Skeletal muscle tissue (tissue), 4 donors: ENCODE measurements around the gene DLX2. TPM values are rescaled to one million over a fixed set of nuclear protein-coding genes. Genes with fewer than 3 reads are reported as not detected.
"Not testable (repeated sequence)": the region's sequence is repeated elsewhere in the genome, so short reads cannot be mapped to it uniquely, and the experiment has no call there.

Experiments
- H3K27ac ChIP-seq: one replicate; pipeline ENCODE4 v1.7.0; 2013; ENCODE audit warnings: mild to moderate bottlenecking, low read depth, low read length, inconsistent platforms
- H3K27me3 ChIP-seq, 3 donors: one replicate each; pipeline ENCODE4 v1.7.0; 2013; ENCODE audit warnings: low read length in 3 of 3; ENCODE audit not compliant: control insufficient read depth in 3 of 3, insufficient read depth in 3 of 3
- H3K36me3 ChIP-seq, 3 donors: one replicate each; pipeline ENCODE4 v1.7.0; 2013; ENCODE audit warnings: low read length in 3 of 3; ENCODE audit not compliant: control insufficient read depth in 3 of 3, insufficient read depth in 3 of 3
- H3K4me1 ChIP-seq, 3 donors: one replicate each; pipeline ENCODE4 v1.7.0; 2013; ENCODE audit warnings: low read length in 3 of 3, mild to moderate bottlenecking in 3 of 3; ENCODE audit not compliant: control insufficient read depth in 3 of 3, insufficient read depth in 3 of 3
- H3K4me3 ChIP-seq, 3 donors: one replicate each; pipeline ENCODE4 v1.7.0; 2013; ENCODE audit warnings: low read length in 3 of 3
- H3K9ac ChIP-seq, 3 donors: one replicate each; pipeline ENCODE4 v1.7.0; 2013; ENCODE audit warnings: low read length in 3 of 3, mild to moderate bottlenecking in 3 of 3, moderate library complexity in 2 of 3, low read depth in 1 of 3
- H3K9me3 ChIP-seq, 3 donors: one replicate each; pipeline ENCODE4 v1.7.0; 2013; ENCODE audit warnings: low read length in 3 of 3; ENCODE audit not compliant: control insufficient read depth in 3 of 3
- total RNA-seq: library from RNA; depleted of rRNA; stranded (reverse); fragments of >200 nt; gene quantifications from one replicate; pipeline ENCODE4 v1.2.3, GENCODE V29; 2014
- donor health status: Osteomylitis.

The DLX2 gene
- total RNA-seq, 1 donor from 2014 or later, result not detected

DNA sequence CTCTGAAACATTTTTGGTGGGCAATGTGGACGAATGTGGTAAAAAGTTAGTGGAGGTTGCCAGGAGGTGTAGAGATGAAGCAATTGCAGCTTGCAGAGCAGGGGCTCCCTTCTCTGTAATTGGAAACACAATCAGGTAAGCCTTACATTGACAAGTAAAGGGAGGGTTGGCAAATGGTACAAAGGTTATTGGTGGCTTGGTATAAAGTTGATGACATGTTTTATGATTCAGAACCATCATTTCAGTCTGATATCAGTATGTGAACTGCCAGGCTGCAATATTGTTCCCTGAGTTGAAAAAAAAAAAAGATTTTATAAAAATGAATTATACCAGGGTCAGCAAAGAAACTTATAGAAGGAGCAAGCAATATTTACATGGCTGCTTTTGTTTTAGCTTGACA, 31.8 kb downstream of the DLX2 start:
- peaks cover 0 to 6% (median 4%) of the 10 kb centered on the region in 3 donors for H3K36me3 ChIP-seq
- no peak overlapping the region for H3K4me3 ChIP-seq
- H3K9me3 ChIP-seq, result no peaks in the 10 kb centered on the region
- no peak overlapping the region for H3K27ac ChIP-seq
- no peak overlapping the region for H3K9ac ChIP-seq
- no peaks in the 10 kb centered on the region for H3K4me1 ChIP-seq
- H3K27me3 ChIP-seq, result no peaks in the 10 kb centered on the region

GRCh38 chr2:172067905-172068304, 34.8 kb downstream of the DLX2 start:
- not testable (repeated sequence) for H3K9me3 ChIP-seq, H3K27ac ChIP-seq, H3K27me3 ChIP-seq, H3K9ac ChIP-seq, H3K4me3 ChIP-seq, H3K4me1 ChIP-seq
- peaks cover 0 to 14% (median 4%) of the 10 kb centered on the region in 3 donors for H3K36me3 ChIP-seq

- Histone ChIP-seq H3K9ac (no peak overlapping the region), H3K4me3 (no peak overlapping the region), H3K36me3 (peaks cover 0 to 20% (median 12%) of the 10 kb centered on the region in 3 donors), H3K27ac (no peak overlapping the region), H3K9me3 (no peaks in the 10 kb centered on the region), H3K4me1 (no peaks in the 10 kb centered on the region), H3K27me3 (no peaks in the 10 kb centered on the region)
These were observed 36.3 kb downstream of the DLX2 start for GRCh38 chr2:172066394-172066886.

DNA sequence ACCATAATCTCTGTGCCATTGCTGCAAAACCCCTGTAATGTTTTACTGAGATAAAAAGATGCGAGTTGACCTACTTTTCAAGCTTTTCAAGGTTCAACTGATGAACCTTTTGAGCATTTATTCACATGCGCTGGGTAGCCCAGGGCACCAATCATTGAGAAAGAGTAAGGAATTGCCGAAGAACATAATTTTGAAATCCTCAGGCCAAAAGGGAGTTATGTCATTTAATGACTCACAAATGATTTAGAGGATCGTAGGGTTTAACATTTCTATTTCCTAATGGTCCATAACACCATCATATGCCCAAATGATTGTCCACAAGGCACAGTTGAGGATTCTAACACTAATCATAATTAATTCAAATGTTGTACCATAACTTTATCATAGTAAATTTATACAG, 37.6 kb downstream of the DLX2 start:
- Histone ChIP-seq H3K4me1 (no peaks in the 10 kb centered on the region), H3K27me3 (no peaks in the 10 kb centered on the region), H3K9me3 (no peaks in the 10 kb centered on the region), H3K9ac (no peak overlapping the region), H3K36me3 (peaks cover 0 to 20% (median 12%) of the 10 kb centered on the region in 3 donors), H3K27ac (no peak overlapping the region), H3K4me3 (no peak overlapping the region)

- peaks cover 0 to 20% (median 12%) of the 10 kb centered on the region in 3 donors for H3K36me3 ChIP-seq
These were observed 39.3 kb downstream of the DLX2 start for GRCh38 chr2:172063446-172063845.

DNA sequence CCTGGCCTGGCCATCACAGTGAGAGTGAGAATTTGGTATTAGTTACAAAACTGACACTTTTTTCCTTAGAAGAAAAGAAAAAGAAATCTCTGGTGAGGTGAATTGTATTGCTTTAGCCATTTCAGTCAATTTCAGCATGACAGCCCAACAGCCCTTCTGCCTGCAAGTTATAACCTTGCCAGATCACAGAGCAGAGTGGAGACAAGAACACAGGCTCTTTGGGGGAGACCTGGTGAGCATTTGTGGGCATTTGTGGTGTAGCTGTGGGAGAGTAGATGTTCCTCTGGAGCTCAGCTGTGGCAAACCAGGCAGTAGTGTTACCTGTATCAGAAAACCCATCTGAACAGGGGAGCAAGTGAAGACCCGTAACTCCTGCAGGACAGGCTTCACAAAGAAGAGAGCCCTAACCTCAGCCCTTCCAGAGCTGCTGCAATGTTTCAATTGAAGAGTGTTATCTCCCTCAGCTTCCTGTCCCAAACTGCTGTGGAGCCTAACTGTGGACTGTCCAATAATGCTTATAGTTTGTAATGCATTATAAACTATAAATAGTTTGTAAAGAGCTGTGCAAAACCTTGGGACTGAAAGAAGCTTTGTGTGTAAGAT, 40.2 kb downstream of the DLX2 start:
- Histone ChIP-seq H3K27ac (no peak overlapping the region), H3K27me3 (no peaks in the 10 kb centered on the region), H3K9me3 (no peaks in the 10 kb centered on the region), H3K9ac (no peak overlapping the region), H3K36me3 (peaks cover 0 to 20% (median 12%) of the 10 kb centered on the region in 3 donors), H3K4me1 (no peaks in the 10 kb centered on the region), H3K4me3 (no peak overlapping the region)

More at GRCh38 chr2:172063446-172063845, 39.3 kb downstream of the DLX2 start:
- H3K27ac ChIP-seq, result no peak overlapping the region
- H3K4me1 ChIP-seq, result no peaks in the 10 kb centered on the region
- H3K9ac ChIP-seq, result no peak overlapping the region
- no peaks in the 10 kb centered on the region for H3K27me3 ChIP-seq
- no peak overlapping the region for H3K4me3 ChIP-seq
- no peaks in the 10 kb centered on the region for H3K9me3 ChIP-seq

- not testable (repeated sequence) for H3K36me3 ChIP-seq, H3K27ac ChIP-seq, H3K9ac ChIP-seq, H3K9me3 ChIP-seq, H3K4me3 ChIP-seq, H3K27me3 ChIP-seq, H3K4me1 ChIP-seq
These were observed 42.6 kb downstream of the DLX2 start for GRCh38 chr2:172060118-172060517.

- no peaks in the 10 kb centered on the region for H3K4me1 ChIP-seq
- H3K36me3 ChIP-seq, result peaks cover 0 to 8% (median 6%) of the 10 kb centered on the region in 3 donors
- H3K9me3 ChIP-seq, result no peaks in the 10 kb centered on the region
- H3K27ac ChIP-seq, result no peak overlapping the region
- no peak overlapping the region for H3K4me3 ChIP-seq
- H3K9ac ChIP-seq, result no peak overlapping the region
- H3K27me3 ChIP-seq, result no peaks in the 10 kb centered on the region
These were observed 44.0 kb downstream of the DLX2 start for GRCh38 chr2:172058660-172059059.

DNA sequence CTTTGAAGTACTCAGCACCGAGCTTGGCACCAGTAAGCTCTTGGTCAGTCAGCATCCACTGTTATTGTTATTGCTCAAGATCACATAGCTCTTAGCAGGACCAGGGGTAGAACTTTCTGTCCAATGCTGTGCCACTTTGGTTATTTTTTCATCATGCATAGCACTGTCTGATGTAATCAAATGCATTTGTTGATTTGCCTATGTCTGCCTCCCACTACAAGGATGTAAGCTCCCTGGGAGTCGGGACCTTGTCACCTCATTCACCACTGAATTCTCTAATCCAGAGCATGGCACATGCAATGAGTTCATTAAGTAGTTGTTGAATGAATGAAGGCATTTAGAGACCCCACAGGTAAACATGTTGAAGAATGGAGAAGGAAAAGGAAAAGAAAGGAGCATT, 46.4 kb downstream of the DLX2 start:
- Histone ChIP-seq H3K4me1 (peaks cover 0 to 6% (median 0%) of the 10 kb centered on the region in 3 donors), H3K4me3 (no peak overlapping the region)

GRCh38 chr2:172053486-172053885, 49.2 kb downstream of the DLX2 start:
- no peaks in the 10 kb centered on the region for H3K27me3 ChIP-seq
- H3K4me3 ChIP-seq, result no peak overlapping the region

More for the DNA sequence above, 46.4 kb downstream of the DLX2 start:
- no peaks in the 10 kb centered on the region for H3K27me3 ChIP-seq
- no peaks in the 10 kb centered on the region for H3K36me3 ChIP-seq
- no peak overlapping the region for H3K27ac ChIP-seq
- no peaks in the 10 kb centered on the region for H3K9me3 ChIP-seq
- no peak overlapping the region for H3K9ac ChIP-seq

More at GRCh38 chr2:172053486-172053885, 49.2 kb downstream of the DLX2 start:
- H3K9ac ChIP-seq, result no peak overlapping the region
- no peaks in the 10 kb centered on the region for H3K9me3 ChIP-seq
- H3K4me1 ChIP-seq, result peaks cover 0 to 6% (median 0%) of the 10 kb centered on the region in 3 donors
- H3K27ac ChIP-seq, result no peak overlapping the region
- no peaks in the 10 kb centered on the region for H3K36me3 ChIP-seq
